Stimulated activated CD4-positive, alpha-beta T cell treated with anti-CD3 and anti-CD28 coated beads, Interleukin-1b, Interleukin-23, amount 100 ng/mL, for 24 hours (primary cell): ENCODE measurements around the gene ZBED6.

Experiments
- DNase-seq, 4 experiments: peaks; one replicate each; pipeline ENCODE4 v3.0.0-alpha.2; 2020; ENCODE audit warnings: low read depth in 4 of 4, low spot score in 1 of 4

The ZBED6 gene

DNA sequence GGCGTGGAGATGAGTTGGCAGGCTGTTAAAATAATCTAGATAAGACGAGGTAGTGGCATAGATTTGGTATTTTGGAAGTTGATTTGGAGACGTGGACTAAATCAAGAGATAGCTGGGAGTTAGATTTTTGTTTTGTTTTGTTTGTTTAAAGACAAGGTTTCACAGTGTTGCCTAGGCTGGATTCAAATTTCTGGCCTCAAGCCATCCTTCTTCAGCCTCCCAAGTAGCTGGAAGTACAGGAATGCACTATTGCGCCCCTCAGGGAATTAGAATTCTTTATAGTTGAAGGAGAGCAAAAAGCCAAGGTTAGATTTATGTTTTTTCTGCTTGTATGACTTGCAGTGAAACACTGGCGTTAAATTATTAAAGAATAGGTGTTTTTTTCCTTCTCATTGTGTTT is 43.7 kb downstream of the ZBED6 start:
- no peak for DNase-seq

DNA sequence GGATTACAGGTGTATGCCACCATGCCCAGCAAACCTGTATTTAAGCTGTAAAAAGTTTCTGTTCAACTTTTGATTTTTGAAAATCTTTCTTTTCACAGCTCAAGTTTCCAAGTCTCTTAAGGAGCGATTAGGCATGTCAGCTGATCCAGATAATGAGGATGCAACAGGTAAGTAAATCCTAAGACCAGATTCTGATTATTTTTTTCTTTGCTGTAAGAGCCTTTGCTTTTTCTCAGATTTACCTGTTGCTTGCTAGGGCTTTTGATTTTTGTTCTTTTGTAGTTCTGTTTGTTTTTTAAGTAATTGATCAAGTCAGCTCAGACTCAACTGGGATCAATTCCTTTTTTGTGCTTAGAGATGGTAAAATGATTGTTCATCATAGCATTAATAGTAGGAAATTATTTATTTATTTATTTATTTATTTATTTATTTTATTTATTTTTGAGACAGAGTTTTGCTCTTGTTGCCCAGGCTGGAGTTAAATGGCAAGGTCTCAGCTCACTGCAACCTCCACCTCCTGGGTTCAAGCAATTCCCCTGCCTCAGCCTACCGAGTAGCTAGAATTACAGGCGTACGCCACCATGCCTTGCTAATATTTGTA is 44.9 kb downstream of the ZBED6 start:
- no peak for DNase-seq

GRCh38 chr1:203842559-203842876 is 47.1 kb downstream of the ZBED6 start:
- DNase-seq = no peak

GRCh38 chr1:203843435-203843834 is 48.0 kb downstream of the ZBED6 start:
- DNase-seq = no peak
